ENCODE data around the gene PBXIP1.
"Not testable (repeated sequence)": the region's sequence is repeated elsewhere in the genome, so short reads cannot be mapped to it uniquely, and the experiment has no call there.

The PBXIP1 gene

GRCh38 chr1:154913273-154913672, 42.6 kb downstream of the PBXIP1 start:
- Mint-ChIP-seq H3K27me3 (ENCODE audit: low read depth) (peaks cover 6% of the 10 kb centered on the region), H3K36me3 (ENCODE audit: low read depth) (peaks cover 10% of the 10 kb centered on the region), H3K4me1 (no peaks in the 10 kb centered on the region), H3K4me3 (no peak overlapping the region), H3K27ac (no peak overlapping the region), H3K9me3 (peaks cover 8% of the 10 kb centered on the region)
- TF ChIP-seq CTCF (IDR thresholded peaks at IDR 0.05; ENCODE audit: unreplicated experiment in 3 of 3), result no peak

- no peak overlapping the region for H3K4me3 Mint-ChIP-seq
- no peak overlapping the region for H3K27ac Mint-ChIP-seq
- H3K4me1 Mint-ChIP-seq, result no peaks in the 10 kb centered on the region
- peaks cover 10% of the 10 kb centered on the region for H3K9me3 Mint-ChIP-seq
- peaks cover 10% of the 10 kb centered on the region for H3K36me3 Mint-ChIP-seq (ENCODE audit: low read depth)
- TF ChIP-seq CTCF (IDR thresholded peaks at IDR 0.05; ENCODE audit: unreplicated experiment in 3 of 3), result no peak
- peaks cover 7% of the 10 kb centered on the region for H3K27me3 Mint-ChIP-seq (ENCODE audit: low read depth)
These were observed 43.1 kb downstream of the PBXIP1 start for GRCh38 chr1:154912755-154913154.

- Mint-ChIP-seq H3K27me3 (ENCODE audit: low read depth) (peaks cover 7% of the 10 kb centered on the region), H3K9me3 (peaks cover 14% of the 10 kb centered on the region), H3K36me3 (ENCODE audit: low read depth) (peaks cover 8% of the 10 kb centered on the region), H3K27ac (no peak overlapping the region), H3K4me1 (no peaks in the 10 kb centered on the region), H3K4me3 (no peak overlapping the region)
- no peak for TF ChIP-seq CTCF (IDR thresholded peaks at IDR 0.05; ENCODE audit: unreplicated experiment in 3 of 3)
These were observed 44.0 kb downstream of the PBXIP1 start for GRCh38 chr1:154911691-154912550.

- Mint-ChIP-seq H3K27ac (no peak overlapping the region), H3K9me3 (peaks cover 18% of the 10 kb centered on the region), H3K4me3 (no peak overlapping the region), H3K36me3 (ENCODE audit: low read depth) (no peaks in the 10 kb centered on the region), H3K4me1 (no peaks in the 10 kb centered on the region), H3K27me3 (ENCODE audit: low read depth) (peaks cover 7% of the 10 kb centered on the region)
- TF ChIP-seq CTCF (IDR thresholded peaks at IDR 0.05; ENCODE audit: unreplicated experiment in 3 of 3), result no peak
These were observed 45.0 kb downstream of the PBXIP1 start for GRCh38 chr1:154910851-154911250.

GRCh38 chr1:154908937-154909336, 47.0 kb downstream of the PBXIP1 start:
- Mint-ChIP-seq H3K9me3 (peaks cover 18% of the 10 kb centered on the region), H3K27ac (no peak overlapping the region), H3K4me3 (no peak overlapping the region), H3K4me1 (no peaks in the 10 kb centered on the region), H3K36me3 (ENCODE audit: low read depth) (no peaks in the 10 kb centered on the region), H3K27me3 (ENCODE audit: low read depth) (peaks cover 7% of the 10 kb centered on the region)
- no peak for TF ChIP-seq CTCF (IDR thresholded peaks at IDR 0.05; ENCODE audit: unreplicated experiment in 3 of 3)

GRCh38 chr1:154908129-154908528, 47.8 kb downstream of the PBXIP1 start:
- H3K4me1 Mint-ChIP-seq; H3K4me3 Mint-ChIP-seq; H3K36me3 Mint-ChIP-seq (ENCODE audit: low read depth); H3K27me3 Mint-ChIP-seq (ENCODE audit: low read depth); H3K27ac Mint-ChIP-seq: not testable (repeated sequence)
- peaks cover 18% of the 10 kb centered on the region for H3K9me3 Mint-ChIP-seq
